HepG2 (cell line): Measurements from ENCODE around the gene TNFSF9. TPM values are rescaled to one million over a fixed set of nuclear protein-coding genes. Genes with fewer than 3 reads are reported as not detected.

ENCODE experiments used
- ATAC-seq: fragments of 200-7000 bp; cut with Tn5 transposase; 3 replicates; pipeline ENCODE4 v1.9.1; 2020; ENCODE audit warnings: mild to moderate bottlenecking, moderate library complexity
- BruUV-seq: library from RNA; stranded (reverse); fragments of 400-500 nt; replicated peaks from 2 replicates; lab custom pipeline; 2021; lab: Mats Ljungman, UMichigan
- CTCF ChIA-PET: fragments of 300-600 bp; formaldehyde crosslinking; extraction: SDS; loops from one replicate; lab custom pipeline; 2021; ENCODE audit warnings: low total read pairs, inconsistent platforms, low intra/inter-chr PET ratio; lab: Yijun Ruan, JAX
- POLR2A ChIA-PET: fragments of 350-600 bp; sonication (Branson Sonifier 250); formaldehyde crosslinking; loops from one replicate; lab custom pipeline; 2020; ENCODE audit warnings: antibody characterized with exemption, inconsistent platforms; lab: Yijun Ruan, JAX
- DNase-seq: peaks from one replicate; pipeline ENCODE4 v3.0.0-alpha.2; 2015; ENCODE audit warnings: low spot score
- FAIRE-seq: peaks from 3 replicates; lab custom pipeline; 2011; peaks lifted over from hg19 to GRCh38; lab: Jason Lieb, UNC
- H2AFZ ChIP-seq: one replicate; pipeline ENCODE4 v1.6.1; 2011; ENCODE audit warnings: low read length, inconsistent platforms
- H3K27ac ChIP-seq: fragments of 300-600 bp; 3 replicates; pipeline ENCODE4 v1.8.0; 2011; ENCODE audit warnings: mixed run types, mild to moderate bottlenecking, mixed read lengths, low read length, inconsistent platforms; ENCODE audit not compliant: insufficient read depth; ENCODE audit errors: extremely low read length
- H3K27me3 ChIP-seq, 2 experiments: fragments of 200-600 bp in 1 of 2; 2 replicates in 1 of 2; 3 replicates in 1 of 2; pipeline versions ENCODE4 v1.6.0 to v1.8.0; 2011; ENCODE audit warnings: low read length in 2 of 2, mild to moderate bottlenecking in 2 of 2, moderate library complexity in 2 of 2, inconsistent platforms in 1 of 2; ENCODE audit not compliant: insufficient read depth in 2 of 2, control insufficient read depth in 1 of 2
- H3K36me3 ChIP-seq, 2 experiments: fragments of 200-600 bp in 1 of 2; replicated peaks in 1 of 2; 2 replicates in 1 of 2; 3 replicates in 1 of 2; pipeline versions ENCODE4 v1.5.1 to v1.8.0; 2011; ENCODE audit warnings: low read length in 2 of 2, inconsistent platforms in 1 of 2; ENCODE audit not compliant: insufficient read depth in 2 of 2, control insufficient read depth in 1 of 2
- H3K4me1 ChIP-seq: 2 replicates; pipeline ENCODE4 v1.5.1; 2012; ENCODE audit warnings: low read length, inconsistent platforms; ENCODE audit not compliant: insufficient read depth
- H3K4me2 ChIP-seq: 2 replicates; pipeline ENCODE4 v1.6.0; 2011; ENCODE audit warnings: low read depth, low read length, inconsistent platforms
- H3K4me3 ChIP-seq, 3 experiments: fragments of 200-600 bp in 1 of 3; sonication (generic), shearing (Covaris generic) in 1 of 3; replicated peaks in 1 of 3; 2 replicates each; pipeline ENCODE4 v1.5.1; 2011 to 2016; ENCODE audit warnings: low read length in 3 of 3, inconsistent platforms in 2 of 3, low read depth in 2 of 3, mild to moderate bottlenecking in 2 of 3, control low read depth in 1 of 3, mixed read lengths in 1 of 3; ENCODE audit not compliant: insufficient read depth in 1 of 3
- H3K79me2 ChIP-seq: one replicate; pipeline ENCODE4 v1.6.1; 2011; ENCODE audit warnings: low read length, inconsistent platforms; ENCODE audit not compliant: insufficient read depth
- H3K9ac ChIP-seq: 2 replicates; pipeline ENCODE4 v1.6.0; 2011; ENCODE audit warnings: mild to moderate bottlenecking, low read depth, low read length, inconsistent platforms; ENCODE audit not compliant: insufficient read depth
- H3K9me3 ChIP-seq: 2 replicates; pipeline ENCODE4 v1.5.1; 2012; ENCODE audit warnings: mild to moderate bottlenecking, low read length
- H4K20me1 ChIP-seq: 2 replicates; pipeline ENCODE4 v1.6.0; 2011; ENCODE audit warnings: inconsistent platforms, mild to moderate bottlenecking, low read length, moderate library complexity; ENCODE audit not compliant: insufficient read depth
- CCDC6 ChIP-seq: sonication (generic); formaldehyde crosslinking; IDR thresholded peaks from 2 replicates; pipeline ENCODE4 v1.8.1; 2022; ENCODE audit warnings: mild to moderate bottlenecking, missing genetic modification reagents, moderate library complexity
- DDIT3 ChIP-seq: sonication (generic); formaldehyde crosslinking; IDR thresholded peaks from 2 replicates; pipeline ENCODE4 v1.4.0; 2020; ENCODE audit warnings: mild to moderate bottlenecking, missing genetic modification reagents
- FOSL2 ChIP-seq: sonication (generic); formaldehyde crosslinking; IDR thresholded peaks from 2 replicates; pipeline ENCODE4 v1.4.0; 2020; ENCODE audit warnings: missing genetic modification reagents
- MAFF ChIP-seq: IDR thresholded peaks from 2 replicates; pipeline ENCODE4 v1.6.1; 2011; ENCODE audit warnings: low read depth, low read length, improper control_type of control experiment
- MAFK ChIP-seq, 2 experiments: IDR thresholded peaks in 1 of 2; conservative IDR thresholded peaks in 1 of 2; 2 replicates each; pipeline ENCODE4 v1.6.1; 2011; ENCODE audit warnings: improper control_type of control experiment in 2 of 2, low read length in 2 of 2
- SMAD9 ChIP-seq: sonication (generic); formaldehyde crosslinking; IDR thresholded peaks from 2 replicates; pipeline ENCODE4 v1.5.1; 2020; ENCODE audit warnings: mild to moderate bottlenecking, missing genetic modification reagents
- ZNF841 ChIP-seq: sonication (generic); formaldehyde crosslinking; IDR thresholded peaks from 2 replicates; pipeline ENCODE4 v1.8.1; 2023; ENCODE audit warnings: missing genetic modification reagents, borderline replicate concordance
- WGBS: methylation state at CpG from one replicate; pipeline ENCODE4 v1.1.6; 2017; ENCODE audit warnings: low lambda C conversion rate; 5-methylcytosine and 5-hydroxymethylcytosine counted together
- in situ Hi-C: cut with HindIII; loops from 2 replicates; pipeline ENCODE4 v1.10.0; 2017; ENCODE audit warnings: low pct_unique_long_range_greater_than_20kb; ENCODE audit not compliant: extremely low pct_ligation_motif_present
- intact Hi-C: fragments of 100-400 bp; cut with micrococcal nuclease; formaldehyde crosslinking; loops from one replicate; pipeline ENCODE4 v1.10.0; 2022; ENCODE audit not compliant: unreplicated experiment
- polyA plus RNA-seq, 8 experiments: library from polyadenylated mRNA; depleted of rRNA in 3 of 8; stranded (reverse) in 7 of 8; unstranded in 1 of 8; fragments of >200 nt; fragmentation: Illumina TruSeq in 4 of 8; extraction: Trizol in 4 of 8; gene quantifications; 2 replicates each; pipeline versions ENCODE4 v1.2.1 to v1.2.3, GENCODE V29; 2011 to 2016; ENCODE audit warnings: low read depth in 4 of 8, missing spikeins in 1 of 8, mixed read lengths in 1 of 8; ENCODE audit not compliant: insufficient read depth in 1 of 8
- total RNA-seq, 5 experiments: library from RNA; depleted of rRNA; stranded (reverse); fragments of >200 nt; fragmentation: Illumina TruSeq; extraction: Trizol; gene quantifications; 2 replicates each; pipeline ENCODE4 v1.2.3, GENCODE V29; 2016; ENCODE audit warnings: low read depth in 1 of 5
- TF ChIP-seq, protein P1 (sequence below): sonication (generic); formaldehyde crosslinking; IDR thresholded peaks from 2 replicates; pipeline ENCODE4 v1.4.0; 2020; ENCODE audit warnings: missing genetic modification reagents, low read depth, mild to moderate bottlenecking, borderline replicate concordance

Gene TNFSF9
- total and polyA plus RNA-seq, 2 of the 13 experiments (the other 11 are each of a cell fraction or from before 2014, with no cell fraction given), result 1.0 to 1.8 TPM

- intact Hi-C loops (no loop called here), in situ Hi-C loops (loop anchor here (5.0 kb wide), 1 partner anchor 114 kb away; no protein-coding TSS in a partner anchor)
- TF ChIP-seq CCDC6 (CRISPR knock-in tag) (no peak), MAFF (peak; percentile 62), MAFK (conservative IDR thresholded peaks at IDR 0.05 in 1 of 2, IDR thresholded peaks at IDR 0.05 in 1 of 2; ENCODE audit: low read length in 2 of 2) (peak; percentile 51 to 69; a peak in 3 of 4 replicates), DDIT3 (CRISPR knock-in tag) (no peak), ZNF841 (CRISPR knock-in tag) (no peak), SMAD9 (CRISPR knock-in tag) (no peak)
- BruUV-seq, result no TSS peak
- DNase-seq, result no peak
- H3K79me2 ChIP-seq, result no peaks in the 10 kb centered on the region
- H2AFZ ChIP-seq, result no peak overlapping the region
- H3K9me3 ChIP-seq, result no peaks in the 10 kb centered on the region
- 35% methylated on average over 11 of the region's 14 CpGs for WGBS
- H3K4me2 ChIP-seq, result no peak overlapping the region
- CTCF ChIA-PET, result interaction anchor here (1.1 kb wide), 1 partner anchor 114 kb away, joined by 4 read pairs; no protein-coding TSS in a partner anchor
- no peak overlapping the region for H3K27ac ChIP-seq
- H3K36me3 ChIP-seq, result no peaks in the 10 kb centered on the region
- H3K9ac ChIP-seq, result no peak overlapping the region
- no peak for ATAC-seq
- POLR2A ChIA-PET, result no interaction called here
- no peak overlapping the region for H3K4me3 ChIP-seq
- no peak for FAIRE-seq
- no peaks in the 10 kb centered on the region; a peak in 1 of 5 replicates for H3K27me3 ChIP-seq
- peaks cover 43% of the 10 kb centered on the region for H3K4me1 ChIP-seq
- H4K20me1 ChIP-seq, result no peaks in the 10 kb centered on the region
These were observed 12.5 kb upstream of the TNFSF9 start for GRCh38 chr19:6518145-6518911.

DNA sequence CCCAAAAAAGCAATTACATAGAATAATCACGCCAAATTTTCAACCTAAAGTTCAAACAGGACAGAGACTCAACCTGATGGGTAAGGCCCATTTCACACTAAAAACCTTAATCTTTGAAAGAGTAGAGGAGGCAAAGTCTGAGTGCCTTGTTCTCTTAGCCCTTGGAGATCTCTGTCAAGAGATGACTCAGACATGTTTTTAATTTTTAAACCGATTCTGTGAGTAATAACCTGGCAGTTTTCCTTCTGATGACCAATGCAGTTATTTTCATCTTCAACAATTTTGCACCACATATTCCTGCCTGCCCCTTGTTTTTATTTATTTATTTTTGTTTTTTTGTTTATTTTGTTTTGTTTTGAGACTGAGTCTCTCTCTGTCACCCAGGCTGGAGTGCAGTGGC, 11.5 kb upstream of the TNFSF9 start:
- H4K20me1 ChIP-seq, result no peaks in the 10 kb centered on the region
- H3K27me3 ChIP-seq, result no peaks in the 10 kb centered on the region; a peak in 1 of 5 replicates
- WGBS, result 0% methylated on average over 2 of the region's 2 CpGs
- no peaks in the 10 kb centered on the region for H3K79me2 ChIP-seq
- H3K4me3 ChIP-seq, result no peak overlapping the region
- no peak for ATAC-seq
- in situ Hi-C loops, result loop anchor here (5.0 kb wide), 1 partner anchor 113 kb away; no protein-coding TSS in a partner anchor
- H3K36me3 ChIP-seq, result no peaks in the 10 kb centered on the region
- no peak overlapping the region for H3K9ac ChIP-seq
- POLR2A ChIA-PET, result no interaction called here
- BruUV-seq, result no TSS peak
- DNase-seq, result no peak
- peak; percentile 31; the same call in 1 of the 2 replicates for TF ChIP-seq FOSL2 (CRISPR knock-in tag)
- TF ChIP-seq, protein P1, sequence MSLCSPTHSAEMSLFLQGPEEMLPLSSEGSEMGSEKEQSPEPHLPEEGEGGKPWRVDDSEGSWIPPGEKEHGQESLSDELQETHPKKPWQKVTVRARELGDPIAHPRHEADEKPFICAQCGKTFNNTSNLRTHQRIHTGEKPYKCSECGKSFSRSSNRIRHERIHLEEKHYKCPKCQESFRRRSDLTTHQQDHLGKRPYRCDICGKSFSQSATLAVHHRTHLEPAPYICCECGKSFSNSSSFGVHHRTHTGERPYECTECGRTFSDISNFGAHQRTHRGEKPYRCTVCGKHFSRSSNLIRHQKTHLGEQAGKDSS (CRISPR knock-in tag), result no peak
- TF ChIP-seq, all 625 proteins: peak for 1
- no peak for FAIRE-seq
- Histone ChIP-seq H3K4me1 (peaks cover 34% of the 10 kb centered on the region), H2AFZ (no peak overlapping the region), H3K4me2 (no peak overlapping the region), H3K27ac (no peak overlapping the region), H3K9me3 (no peaks in the 10 kb centered on the region)
- intact Hi-C loops, result no loop called here
- CTCF ChIA-PET, result no interaction called here
